NCI-H345 (cell line): Measurements from ENCODE around the gene ACIN1.

ENCODE experiments used
- DNase-seq: peaks from one replicate; lab custom pipeline; 2025; lab: John Stamatoyannopoulos, UW

The ACIN1 gene

DNA sequence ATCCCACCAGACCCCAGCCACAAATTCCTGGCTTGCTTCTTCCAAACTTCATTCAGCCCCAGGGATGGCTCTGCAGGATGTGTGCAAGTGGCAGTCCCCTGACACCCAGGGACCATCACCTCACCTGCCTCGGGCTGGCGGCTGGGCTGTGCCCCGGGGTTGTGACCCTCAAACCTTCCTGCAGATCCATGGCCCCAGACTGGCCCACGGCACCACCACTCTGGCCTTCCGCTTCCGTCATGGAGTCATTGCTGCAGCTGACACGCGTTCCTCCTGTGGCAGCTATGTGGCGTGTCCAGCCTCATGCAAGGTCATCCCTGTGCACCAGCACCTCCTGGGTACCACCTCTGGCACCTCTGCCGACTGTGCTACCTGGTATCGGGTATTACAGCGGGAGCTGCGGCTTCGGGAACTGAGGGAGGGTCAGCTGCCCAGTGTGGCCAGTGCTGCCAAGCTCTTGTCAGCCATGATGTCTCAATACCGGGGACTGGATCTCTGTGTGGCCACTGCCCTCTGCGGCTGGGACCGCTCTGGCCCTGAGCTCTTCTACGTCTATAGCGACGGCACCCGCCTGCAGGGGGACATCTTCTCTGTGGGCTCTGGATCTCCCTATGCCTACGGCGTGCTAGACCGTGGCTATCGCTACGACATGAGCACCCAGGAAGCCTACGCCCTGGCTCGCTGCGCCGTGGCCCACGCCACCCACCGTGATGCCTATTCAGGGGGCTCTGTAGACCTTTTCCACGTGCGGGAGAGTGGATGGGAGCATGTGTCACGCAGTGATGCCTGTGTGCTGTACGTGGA, 52.6 kb downstream of the ACIN1 start, which contains the start of gene PSMB11:
TSS of gene PSMB11 (plus strand) at position 51 of the 804 bp plus-strand sequence. CDS start at position 65, 14 bp downstream.
- DNase-seq, result no peak

DNA sequence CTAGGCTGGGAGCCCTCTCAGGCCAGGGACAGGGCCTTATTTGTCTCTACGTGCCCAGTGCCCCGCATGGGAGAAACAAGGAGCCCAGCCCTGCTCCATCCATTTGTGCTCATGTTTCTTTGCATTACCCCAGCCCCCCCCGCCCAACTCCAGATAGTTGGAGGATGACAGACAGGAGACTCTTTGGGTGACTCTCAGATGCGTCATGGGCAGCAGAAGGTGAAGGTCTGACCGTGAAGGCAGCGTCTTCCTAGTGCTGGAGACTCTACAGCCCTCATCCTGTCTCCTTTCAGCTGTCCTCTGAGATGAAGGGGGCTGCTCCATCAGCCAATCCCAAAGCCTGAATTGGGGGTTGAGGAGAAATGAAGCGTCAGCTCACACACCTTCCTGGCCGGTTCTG, 53.2 kb downstream of the ACIN1 start:
- DNase-seq, result no peak

DNA sequence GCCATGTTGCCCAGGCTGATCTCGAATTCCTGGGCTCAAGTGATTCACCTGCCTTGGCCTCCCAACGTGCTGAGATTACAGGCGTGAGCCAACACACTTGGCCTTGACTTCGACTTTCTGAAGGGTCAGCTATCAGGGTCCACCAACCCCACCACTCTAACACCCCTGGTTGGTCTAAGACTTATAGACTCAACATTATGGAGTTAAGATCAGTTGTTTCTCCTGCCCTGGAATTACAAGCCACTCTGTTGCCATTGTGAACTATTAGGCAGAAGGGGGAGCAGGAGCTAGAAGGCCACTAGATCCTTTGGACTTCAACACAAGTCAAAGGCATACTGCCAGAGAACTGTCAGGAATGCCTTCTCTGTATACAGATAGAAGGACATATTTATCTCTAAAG, 54.8 kb downstream of the ACIN1 start:
- no peak for DNase-seq

DNA sequence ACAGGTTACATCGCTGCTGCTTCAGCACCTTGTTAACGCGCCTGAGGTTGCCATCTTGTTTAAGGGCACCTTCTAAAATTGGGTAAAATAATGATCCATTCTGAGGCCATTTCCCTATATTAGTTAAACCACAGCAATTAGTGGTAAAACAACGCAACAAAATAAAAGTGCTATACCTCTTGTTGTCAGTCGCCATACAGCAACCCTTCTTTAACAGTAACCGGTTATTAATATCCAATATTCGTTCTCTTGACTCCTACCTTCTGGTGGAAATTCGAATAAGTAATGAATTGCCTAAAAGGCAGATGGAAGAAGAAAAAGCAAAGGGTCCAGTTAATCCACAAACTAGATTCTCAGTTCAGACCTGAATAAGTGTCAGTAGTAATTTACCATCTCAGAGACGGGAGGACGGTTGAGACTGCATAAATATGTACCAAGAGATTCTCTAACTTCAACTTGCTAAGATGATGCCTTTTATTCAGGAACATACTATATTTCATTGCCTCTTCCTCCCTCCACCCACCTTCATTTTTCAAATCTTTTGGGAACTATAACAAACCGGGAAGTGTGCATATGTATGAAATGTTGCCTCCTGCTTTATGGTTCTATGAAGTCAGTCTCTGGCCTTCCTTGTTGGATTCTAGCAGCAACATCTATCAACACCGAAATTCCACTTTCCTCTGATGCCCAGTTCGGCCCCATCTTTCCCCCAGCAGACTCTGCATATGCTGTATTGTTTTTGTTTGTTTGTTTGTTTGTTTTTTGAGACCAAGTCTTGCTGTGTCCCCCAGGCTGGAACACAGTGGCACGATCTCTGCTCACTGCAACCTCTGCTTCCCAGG, 59.4 kb downstream of the ACIN1 start:
- no peak for DNase-seq

DNA sequence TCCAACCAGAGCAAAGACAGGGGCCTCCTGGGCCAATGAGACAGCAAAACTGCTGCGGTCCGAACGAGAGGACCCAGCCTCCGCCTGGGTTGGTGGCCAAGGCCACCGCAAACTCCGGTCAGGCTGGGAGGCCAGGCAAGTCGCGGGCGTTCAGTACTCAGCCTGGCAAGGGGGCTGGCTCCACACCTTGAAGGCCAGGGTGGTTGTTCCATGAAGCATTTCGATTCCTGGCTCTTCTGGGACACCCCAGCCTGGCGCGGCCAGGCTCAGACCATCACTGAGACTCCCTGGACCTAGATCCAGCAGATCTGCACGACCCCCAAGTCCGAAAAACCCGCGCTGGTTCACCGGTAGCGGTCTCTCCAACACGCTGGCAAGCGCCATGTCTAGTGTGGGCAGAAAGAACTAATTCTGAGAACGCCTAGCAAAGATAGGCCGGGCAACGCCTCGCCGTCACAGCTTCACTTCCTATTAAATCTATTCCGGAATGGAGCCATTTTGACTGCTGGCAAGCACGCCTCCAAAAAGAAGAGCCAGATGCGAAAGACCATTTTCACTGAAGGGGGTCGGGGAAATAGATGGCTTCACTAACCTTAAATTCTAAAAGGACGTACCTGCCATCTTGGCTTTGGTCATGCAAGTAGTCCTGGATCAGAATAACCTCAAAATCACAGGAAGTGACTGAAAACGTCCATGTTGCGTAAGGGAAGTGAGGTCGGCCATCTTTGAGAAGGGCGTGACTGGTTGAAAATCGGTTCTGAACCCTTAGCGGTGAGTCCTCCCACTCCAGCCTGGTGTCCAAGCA, 60.2 kb downstream of the ACIN1 start, which contains the start of gene PSMB5:
TSS of gene PSMB5 (minus strand) at position 403 of the 805 bp plus-strand sequence. CDS start at position 384, 19 bp downstream.
- DNase-seq, result no peak

DNA sequence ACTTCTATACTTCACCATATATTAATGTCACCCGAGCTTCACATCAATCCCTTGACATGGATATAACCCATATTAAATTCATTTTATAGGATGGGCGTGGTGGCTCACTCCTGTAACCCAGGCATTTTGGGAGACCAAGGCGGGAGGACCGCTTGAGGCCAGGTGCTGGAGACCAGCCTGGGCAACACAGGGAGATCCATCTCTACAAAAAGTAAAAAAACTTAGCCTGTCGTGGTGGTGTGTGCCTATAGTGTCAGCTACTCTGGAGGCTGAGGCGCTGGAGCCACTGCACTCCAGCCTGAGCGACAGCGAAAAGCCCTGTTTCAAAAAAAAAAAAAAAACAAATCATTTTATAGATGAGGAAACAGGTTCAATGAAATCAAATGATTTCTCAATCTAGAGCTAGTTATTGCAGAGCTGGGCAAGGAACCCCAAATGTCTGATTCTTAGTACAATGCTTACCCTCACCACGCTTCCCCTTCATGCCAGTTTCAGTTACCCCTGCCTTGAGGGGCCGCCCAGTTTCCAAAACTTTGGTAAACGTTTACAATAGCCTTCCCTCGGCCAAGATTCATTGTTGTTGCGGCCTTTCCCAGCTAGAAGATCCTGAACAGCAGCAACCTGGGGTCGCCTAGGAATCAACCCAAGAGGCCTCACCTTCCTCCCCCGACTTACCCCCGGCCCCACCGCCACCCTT, 61.0 kb downstream of the ACIN1 start:
- DNase-seq, result no peak

DNA sequence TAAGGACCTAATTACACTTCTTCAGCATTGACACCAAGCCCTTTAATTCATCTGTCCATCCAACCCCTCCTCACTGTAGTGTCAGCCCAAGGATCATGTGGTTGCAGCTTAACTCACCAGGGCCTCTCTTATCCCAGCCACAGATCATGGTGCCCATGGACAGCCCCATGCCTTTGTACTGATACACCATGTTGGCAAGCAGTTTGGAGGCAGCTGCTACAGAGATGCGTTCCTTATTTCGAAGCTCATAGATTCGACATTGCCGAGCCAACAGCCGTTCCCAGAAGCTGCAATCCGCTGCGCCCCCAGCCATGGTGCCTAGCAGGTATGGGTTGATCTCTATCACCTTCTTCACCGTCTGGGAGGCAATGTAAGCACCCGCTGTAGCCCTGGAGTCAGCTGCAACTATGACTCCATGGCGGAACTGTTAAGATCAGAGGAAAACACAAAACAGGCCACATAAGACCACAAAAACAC, 61.6 kb downstream of the ACIN1 start:
- DNase-seq, result no peak

DNA sequence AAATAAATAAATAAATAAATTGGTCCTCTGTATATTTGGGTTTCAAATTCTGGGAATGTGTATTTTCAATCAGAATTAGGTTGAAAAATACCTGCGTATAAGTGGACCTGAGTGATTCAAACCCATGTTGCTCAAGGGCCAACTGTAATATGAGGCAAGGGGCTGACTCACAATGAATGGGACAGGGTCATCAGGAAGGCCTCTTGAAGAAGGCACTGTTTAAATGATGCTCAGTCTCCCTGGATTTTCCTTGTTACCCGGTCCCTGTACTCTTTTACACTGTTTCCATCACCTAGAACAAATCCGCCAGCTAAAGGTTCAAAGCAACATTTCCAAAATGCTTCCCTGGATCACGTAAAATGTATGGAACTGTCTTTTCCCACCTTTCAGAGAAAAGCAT, 64.0 kb downstream of the ACIN1 start:
- no peak for DNase-seq

DNA sequence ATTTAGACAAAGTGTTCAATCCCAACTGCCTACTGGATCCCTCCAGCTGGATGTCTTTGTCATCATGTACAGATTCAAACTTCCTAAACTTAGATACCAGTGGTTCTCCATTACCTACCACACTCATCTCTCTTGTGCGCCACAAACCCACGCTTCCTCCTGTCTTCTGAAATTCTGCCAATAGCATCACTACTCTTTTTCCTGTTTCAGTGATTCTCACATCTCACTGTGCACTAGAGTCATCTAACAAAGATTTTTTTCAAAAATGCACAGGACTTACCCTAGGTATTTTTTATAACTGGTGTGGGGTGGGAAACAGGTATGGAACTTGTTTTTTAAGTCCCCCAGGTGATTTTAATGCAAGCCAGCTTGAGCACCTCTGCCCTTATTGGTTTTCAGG, 66.1 kb downstream of the ACIN1 start:
- DNase-seq, result no peak

DNA sequence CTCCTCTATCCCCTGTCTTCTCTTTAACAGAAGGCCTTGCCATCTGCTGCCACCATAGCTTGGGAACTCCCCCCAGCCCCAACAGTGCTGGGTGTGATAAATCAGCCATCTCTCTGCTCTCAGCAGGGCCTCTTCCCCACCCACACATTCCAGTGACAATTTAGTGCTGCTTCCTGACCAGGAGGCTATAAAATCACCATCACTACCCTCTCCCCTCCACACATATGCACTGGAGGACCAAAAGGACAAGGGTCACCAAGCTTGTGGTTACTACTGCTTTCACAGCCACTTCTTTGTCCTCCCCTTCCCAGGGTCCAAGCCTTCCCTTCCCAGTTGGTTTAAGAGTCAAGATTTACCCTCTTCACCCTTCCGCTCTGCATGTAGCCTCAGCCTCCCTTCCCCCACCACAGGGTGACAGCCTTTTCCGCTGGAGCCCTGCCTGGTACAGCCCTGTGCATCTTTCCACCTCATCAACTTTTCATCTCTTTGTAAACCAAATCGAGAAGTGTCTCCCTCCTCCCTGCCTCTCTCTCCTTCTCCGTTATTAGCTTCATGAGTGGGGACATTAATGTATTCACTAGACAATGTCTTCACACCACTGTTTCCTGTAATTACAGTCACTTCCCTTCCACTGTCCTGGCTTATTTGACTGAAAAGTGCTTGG, 69.7 kb downstream of the ACIN1 start:
- no peak for DNase-seq

DNA sequence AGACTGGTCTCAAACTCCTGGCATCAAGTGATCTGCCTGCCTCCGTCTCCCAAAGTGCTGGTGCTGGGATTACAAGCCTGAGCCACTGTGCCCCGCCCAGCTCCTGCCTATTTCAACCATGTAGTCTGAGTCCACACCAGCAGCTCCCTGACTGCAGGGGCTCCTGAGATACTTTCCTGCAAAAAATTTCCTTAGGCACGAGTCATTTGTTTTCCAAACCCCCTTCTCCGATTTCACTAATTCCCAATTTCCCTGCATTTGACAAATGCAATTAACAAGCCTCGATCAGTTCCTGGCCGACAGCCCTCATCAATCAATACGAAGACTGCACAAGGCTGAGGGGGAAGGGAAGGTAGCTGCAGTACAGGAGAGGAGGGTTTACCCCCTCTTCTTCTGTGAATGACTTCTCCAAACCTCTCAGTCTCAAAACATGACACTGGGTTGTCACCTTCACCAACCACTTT, 70.3 kb downstream of the ACIN1 start:
- no peak for DNase-seq

DNA sequence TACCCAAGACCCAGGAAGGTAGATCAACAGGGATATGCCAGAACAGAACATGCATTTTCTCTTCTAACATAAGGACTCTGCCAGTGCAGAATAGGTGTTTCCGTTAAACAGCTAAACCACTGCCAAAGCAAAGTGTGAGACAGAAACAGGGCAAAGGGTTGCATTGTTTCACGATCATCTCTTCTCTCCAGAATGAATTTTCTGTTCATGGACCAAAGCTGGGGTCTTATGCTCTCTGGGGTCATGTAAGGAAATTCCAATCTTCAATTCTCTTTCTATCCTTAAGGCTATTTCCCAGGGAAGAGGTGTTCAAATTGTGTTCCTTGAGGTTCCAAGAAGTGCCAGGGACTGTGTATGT, 71.2 kb downstream of the ACIN1 start:
- no peak for DNase-seq

DNA sequence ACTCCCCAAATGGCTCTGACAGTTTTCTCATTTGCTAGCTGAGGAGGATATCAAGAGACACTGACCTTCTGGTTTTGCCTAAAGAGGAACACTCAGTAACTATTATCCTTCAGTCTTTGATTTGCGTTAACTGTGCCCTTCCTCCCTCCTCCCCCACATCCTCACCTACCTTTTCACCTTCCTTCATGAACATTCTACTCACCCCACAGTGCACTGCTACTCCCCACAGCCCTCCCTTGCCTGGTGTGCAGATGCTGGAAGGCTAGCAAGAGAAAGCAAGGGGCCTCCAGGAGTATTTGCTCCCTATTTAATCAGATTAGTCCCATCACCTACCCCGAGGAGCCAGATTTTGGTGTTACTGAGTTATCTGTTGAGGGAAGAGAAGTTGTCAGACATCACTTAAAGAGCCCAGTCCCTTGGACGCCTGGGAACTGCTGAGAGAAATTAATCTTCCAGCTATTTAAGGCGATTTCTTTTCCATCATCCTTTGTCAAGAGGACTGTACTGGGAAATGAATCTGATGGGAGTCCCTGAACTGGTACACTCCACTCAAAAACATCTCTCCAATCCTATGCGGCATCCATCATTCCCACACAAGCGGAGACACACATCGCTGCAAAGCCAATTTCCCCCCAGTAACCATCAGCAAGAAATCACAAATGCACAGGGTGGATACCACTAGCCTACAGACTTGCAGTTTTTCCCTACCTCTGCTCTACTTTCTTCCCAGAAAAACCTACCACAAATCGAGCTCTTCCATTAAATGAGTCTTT, 71.7 kb downstream of the ACIN1 start:
- DNase-seq, result no peak

DNA sequence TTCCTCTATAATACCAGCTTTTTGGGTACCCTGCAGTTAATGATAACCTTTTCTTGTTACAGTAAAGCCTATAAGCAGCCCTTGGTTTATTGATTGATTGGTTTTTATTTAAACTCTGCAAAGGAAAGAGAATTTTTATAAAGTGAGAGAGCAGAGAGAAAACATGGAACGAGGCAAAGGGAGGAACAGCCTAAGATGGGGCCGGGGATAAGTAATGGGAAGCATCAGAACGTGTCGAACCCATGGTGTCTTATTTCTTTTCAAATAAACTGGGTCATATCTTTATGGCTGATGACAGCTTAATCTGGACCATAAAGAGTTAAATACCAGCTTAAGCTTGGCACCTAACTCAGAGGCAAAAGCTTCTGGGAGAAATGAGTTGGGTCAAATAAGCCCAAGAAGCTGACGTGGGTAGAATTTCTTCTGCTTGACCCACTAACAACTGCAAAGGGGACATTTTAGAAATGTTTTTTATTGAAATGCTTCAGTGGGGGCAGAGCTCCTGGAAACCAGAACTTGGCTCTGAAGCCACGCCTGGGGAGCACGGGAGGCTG, 73.0 kb downstream of the ACIN1 start:
- DNase-seq, result no peak

DNA sequence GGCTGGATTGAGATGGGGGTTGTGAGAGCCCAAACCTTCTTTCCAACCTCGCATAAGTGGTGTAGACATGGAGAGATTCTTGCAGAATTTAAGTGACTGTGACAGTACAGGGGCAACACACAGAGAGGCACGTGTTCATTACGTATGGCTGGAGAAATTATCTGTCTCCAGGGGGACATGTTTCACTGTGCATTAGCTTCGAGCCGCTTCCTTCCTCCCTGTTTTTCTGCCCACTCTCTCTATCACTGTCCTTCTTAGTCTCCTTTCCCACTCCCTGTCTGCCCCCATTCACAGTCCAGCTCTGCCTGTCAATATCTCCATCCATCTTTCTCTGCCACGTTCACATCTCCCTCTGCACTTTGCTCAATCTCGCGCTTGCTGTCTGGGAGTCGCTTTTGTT, 73.5 kb downstream of the ACIN1 start:
- no peak for DNase-seq

DNA sequence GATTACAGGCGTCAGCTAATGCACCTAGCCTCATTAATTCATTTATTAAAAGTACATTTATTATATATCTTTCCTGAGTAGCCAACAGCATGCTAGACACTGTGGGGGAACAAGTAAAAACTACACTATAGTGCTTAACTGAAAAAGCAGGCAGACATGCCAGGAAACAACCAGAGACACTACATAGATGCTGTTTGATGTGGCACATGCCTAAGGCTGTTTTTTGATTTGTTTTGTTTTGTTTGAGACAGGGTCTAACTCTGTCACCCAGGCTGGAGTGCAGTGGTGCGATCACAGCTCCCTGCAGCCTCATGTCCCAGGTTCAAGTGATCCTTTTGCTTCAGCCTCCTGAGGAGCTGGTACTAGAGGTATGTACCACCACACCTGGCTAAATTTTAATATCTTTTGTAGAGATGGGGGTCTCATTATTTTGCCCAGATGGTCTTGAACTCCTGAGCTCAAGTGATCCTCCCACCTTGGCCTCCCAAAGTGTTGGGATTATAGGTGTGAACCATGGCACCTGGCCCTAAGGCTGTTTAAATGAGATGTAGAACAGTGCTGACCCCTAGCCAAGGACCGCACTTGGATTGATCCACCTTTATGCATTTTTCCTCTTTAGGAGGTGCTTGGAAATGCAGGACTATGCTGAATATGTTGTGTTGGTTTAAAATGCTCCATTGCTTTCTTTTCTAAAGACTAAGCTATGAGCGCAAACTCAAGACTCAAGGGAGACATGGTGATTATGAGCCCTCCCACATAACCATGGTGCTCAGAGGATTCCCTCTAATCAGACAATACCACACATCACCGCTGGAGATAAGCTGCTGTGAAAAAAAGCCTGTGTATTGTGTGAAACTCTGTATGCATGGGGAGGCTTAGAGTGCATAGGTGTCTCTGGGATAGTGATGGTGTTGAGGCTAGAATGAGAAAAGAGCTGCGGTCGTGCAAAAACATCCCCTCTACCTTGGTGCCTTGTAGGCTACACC, 74.5 kb downstream of the ACIN1 start:
- no peak for DNase-seq

DNA sequence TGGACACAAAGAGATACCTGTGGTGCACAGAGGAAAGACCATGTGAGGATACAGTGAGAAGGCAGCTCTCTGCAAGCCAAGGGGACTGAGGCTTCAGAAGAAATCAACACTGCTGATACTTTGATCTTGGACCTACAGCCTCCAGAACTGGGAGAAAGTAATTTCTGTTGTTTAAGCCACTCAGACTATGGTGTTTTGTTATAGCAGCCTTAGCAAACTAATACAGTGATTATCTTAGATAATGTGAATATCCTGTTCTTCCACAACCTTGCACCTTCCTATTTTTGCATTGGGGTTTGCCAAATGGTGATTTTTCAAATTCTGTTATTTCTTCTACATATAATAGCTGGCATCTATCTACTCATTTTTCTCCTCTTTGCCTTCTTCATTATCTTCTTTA, 76.8 kb downstream of the ACIN1 start:
- DNase-seq, result no peak

DNA sequence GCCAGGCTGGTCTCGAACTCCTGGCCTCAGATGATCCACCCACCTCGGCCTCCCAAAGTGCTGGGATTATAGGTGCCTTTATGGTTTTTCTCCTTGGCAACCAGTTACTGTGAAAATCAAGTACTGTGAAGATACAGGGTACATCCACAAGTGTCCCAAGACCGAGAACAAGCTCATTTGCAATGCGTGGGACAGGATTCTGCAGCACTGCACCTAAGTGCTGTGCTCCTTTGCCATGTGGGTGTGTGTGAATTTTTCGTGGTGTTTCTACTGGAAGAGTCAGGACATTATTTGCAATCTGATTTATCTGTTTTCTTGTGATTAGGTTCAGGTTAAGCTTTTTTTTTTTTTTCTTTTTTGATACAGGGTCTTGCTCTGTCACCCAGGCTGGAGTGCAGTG, 77.8 kb downstream of the ACIN1 start:
- DNase-seq, result no peak

DNA sequence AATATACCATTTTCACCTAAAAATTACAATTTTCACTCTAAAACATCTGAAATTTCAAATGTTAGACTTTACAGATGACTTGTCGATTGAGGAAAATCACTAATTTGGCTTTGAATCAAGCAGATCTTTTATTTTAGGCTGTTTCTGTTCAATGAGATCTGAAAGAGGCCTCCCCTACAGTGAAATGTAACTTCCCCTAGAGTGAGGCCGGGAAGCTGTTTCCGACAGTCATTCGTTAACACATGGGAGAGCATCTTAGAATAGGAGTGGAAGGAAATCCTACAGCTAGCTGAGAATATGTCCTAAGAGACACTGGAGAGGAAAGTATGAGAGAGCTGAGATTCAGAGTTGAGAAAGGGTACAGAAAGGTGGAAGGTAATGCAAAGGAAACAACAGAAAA, 79.3 kb downstream of the ACIN1 start:
- DNase-seq, result no peak
